ENCODE data around the gene MANSC4.
"Not testable (repeated sequence)": the region's sequence is repeated elsewhere in the genome, so short reads cannot be mapped to it uniquely, and the experiment has no call there.

MANSC4 gene

DNA sequence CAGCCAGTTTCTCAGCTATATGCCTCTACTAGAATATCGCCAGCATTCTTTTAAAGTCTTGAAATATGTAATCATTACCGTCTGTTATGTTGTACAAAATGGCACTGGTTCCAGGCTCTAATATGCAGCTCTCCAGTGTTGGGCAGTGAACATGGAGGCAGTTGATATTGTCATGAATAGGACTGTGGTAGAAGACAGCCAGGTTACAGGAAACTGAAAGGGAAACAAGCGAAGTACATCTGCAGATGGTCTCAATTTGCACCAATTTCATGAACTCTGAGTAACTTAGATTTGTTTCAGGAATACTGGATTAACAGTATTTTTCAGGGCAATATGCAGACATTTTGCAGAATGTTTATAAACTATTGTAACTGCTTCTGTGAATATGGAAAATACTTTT, 13.4 kb downstream of the MANSC4 start:
- Histone ChIP-seq H3K4me3 (ENCODE audit: low read length) (no peak overlapping the region), H3K4me1 (ENCODE audit: insufficient read depth, low read length) (no peaks in the 10 kb centered on the region), H3K27me3 (ENCODE audit: insufficient read depth, low read length) (no peaks in the 10 kb centered on the region), H2AFZ (ENCODE audit: low read depth, low read length) (no peak overlapping the region), H3K36me3 (ENCODE audit: insufficient read depth, low read length) (no peaks in the 10 kb centered on the region), H3K9me3 (ENCODE audit: low read length) (no peaks in the 10 kb centered on the region)

DNA sequence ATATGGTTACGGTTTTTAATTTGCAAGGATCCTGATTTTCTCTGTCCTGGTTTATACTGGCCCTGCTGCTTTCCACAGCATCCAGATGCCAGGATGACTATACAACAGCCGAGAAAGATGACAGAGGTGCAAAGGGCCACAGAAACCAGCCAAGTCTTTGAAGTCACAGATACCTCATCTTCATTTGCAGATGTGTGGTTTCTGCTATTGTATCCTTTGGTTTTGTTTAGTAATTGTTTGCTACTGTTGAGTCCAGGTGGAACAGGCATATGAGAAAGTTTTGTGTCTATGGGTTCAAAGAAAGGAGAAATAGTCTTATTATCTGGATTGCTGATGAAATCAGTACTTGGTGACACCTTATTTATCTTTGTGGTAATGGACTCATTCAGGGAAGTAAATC, 17.3 kb downstream of the MANSC4 start:
- H3K9me3 ChIP-seq (ENCODE audit: low read length): no peaks in the 10 kb centered on the region
- H3K4me1 ChIP-seq (ENCODE audit: insufficient read depth, low read length): no peaks in the 10 kb centered on the region
- no peaks in the 10 kb centered on the region for H3K36me3 ChIP-seq (ENCODE audit: insufficient read depth, low read length)
- no peak overlapping the region for H2AFZ ChIP-seq (ENCODE audit: low read depth, low read length)
- H3K4me3 ChIP-seq (ENCODE audit: low read length): no peak overlapping the region
- no peaks in the 10 kb centered on the region for H3K27me3 ChIP-seq (ENCODE audit: insufficient read depth, low read length)

DNA sequence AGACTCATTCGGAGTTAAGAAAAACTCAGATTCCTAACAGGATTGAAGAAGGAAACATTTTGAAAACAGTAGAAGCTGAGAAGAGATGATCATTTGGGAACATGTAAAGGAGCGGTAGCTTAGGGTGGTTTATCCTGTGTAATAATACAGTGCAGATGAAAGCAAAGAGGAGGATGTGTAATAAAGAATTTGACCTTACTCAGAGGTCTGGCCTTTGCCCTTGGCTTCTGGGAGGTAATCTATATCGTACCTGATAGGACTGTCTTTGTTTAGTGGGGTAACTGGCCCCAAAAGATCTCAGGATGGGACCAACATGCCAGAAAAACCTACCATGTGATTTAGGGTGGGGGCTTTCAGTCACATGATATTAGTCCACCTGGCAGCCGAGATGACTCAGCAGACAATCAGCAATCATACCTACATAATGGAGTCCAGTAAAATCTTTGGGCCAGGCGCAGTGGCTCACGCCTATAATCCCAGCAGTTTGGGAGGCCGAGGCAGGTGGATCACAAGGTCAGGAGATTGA, 23.3 kb downstream of the MANSC4 start:
- Histone ChIP-seq H3K4me3 (ENCODE audit: low read length) (no peak overlapping the region), H2AFZ (ENCODE audit: low read depth, low read length) (no peak overlapping the region), H3K27me3 (ENCODE audit: insufficient read depth, low read length) (no peaks in the 10 kb centered on the region), H3K36me3 (ENCODE audit: insufficient read depth, low read length) (peaks cover 17% of the 10 kb centered on the region), H3K9me3 (ENCODE audit: low read length) (peaks cover under 1% of the 10 kb centered on the region), H3K4me1 (ENCODE audit: insufficient read depth, low read length) (no peaks in the 10 kb centered on the region)

DNA sequence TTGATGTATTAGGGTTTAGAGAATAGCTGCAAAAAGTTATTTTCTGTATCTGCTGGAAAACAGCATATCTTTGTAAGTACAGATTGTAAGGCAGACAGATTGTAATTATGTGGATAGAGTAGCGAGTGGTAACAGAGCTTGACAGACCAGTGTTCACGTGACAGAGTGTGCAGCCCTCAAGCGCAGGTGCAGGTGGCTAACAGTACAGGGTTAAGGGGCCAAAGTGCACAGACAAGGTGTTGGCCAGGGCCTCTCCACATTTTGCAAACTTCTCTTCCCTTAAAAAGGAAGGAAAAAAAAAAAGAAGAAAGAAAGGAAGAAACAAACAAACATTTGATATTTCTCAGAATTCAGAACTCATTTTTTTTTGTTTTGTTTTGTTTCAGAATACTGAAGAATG, 25.2 kb downstream of the MANSC4 start:
- H3K36me3 ChIP-seq (ENCODE audit: insufficient read depth, low read length): peaks cover 24% of the 10 kb centered on the region
- H2AFZ ChIP-seq (ENCODE audit: low read depth, low read length): no peak overlapping the region
- H3K4me3 ChIP-seq (ENCODE audit: low read length): no peak overlapping the region
- peaks cover 5% of the 10 kb centered on the region for H3K9me3 ChIP-seq (ENCODE audit: low read length)
- H3K27me3 ChIP-seq (ENCODE audit: insufficient read depth, low read length): no peaks in the 10 kb centered on the region
- no peaks in the 10 kb centered on the region for H3K4me1 ChIP-seq (ENCODE audit: insufficient read depth, low read length)

GRCh38 chr12:27751386-27752047, 28.5 kb downstream of the MANSC4 start:
- Histone ChIP-seq H3K36me3 (ENCODE audit: insufficient read depth, low read length) (peaks cover 22% of the 10 kb centered on the region), H3K27me3 (ENCODE audit: insufficient read depth, low read length) (no peaks in the 10 kb centered on the region), H2AFZ (ENCODE audit: low read depth, low read length) (no peak overlapping the region), H3K4me3 (ENCODE audit: low read length) (no peak overlapping the region), H3K9me3 (ENCODE audit: low read length) (peaks cover 5% of the 10 kb centered on the region), H3K4me1 (ENCODE audit: insufficient read depth, low read length) (no peaks in the 10 kb centered on the region)

DNA sequence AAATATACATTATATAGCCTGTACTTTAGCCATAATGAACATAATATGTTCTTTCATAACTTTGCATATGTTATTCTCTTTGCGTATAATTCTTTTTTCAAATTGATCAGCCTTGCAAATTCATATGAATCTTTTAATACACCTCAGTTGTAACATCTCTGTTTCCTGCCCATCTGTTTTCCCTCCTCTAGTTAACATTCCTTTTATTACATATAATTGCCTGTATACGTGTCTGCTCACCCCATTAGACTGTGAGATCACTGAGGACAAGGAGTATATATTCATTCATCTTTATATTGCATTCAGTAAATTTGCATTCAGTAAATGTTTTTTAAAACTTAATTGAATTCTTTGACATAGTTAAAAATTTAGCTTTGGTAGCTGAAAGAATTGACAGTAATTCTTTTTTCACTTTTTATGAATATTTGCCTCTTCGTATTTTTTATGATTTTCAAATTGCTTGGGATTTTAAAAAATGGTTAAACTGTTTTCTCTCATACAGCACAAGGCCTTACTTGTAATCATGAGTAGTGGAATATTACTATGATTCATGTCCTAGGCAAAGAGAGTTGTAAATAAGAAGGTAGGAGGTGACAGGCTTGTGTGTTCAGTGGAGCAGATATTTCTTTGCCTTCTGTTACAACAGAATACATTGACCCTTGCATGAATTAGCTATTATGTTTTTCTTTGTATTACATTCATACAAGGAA, 32.8 kb downstream of the MANSC4 start:
- Histone ChIP-seq H3K4me3 (ENCODE audit: low read length) (no peak overlapping the region), H2AFZ (ENCODE audit: low read depth, low read length) (no peak overlapping the region), H3K27me3 (ENCODE audit: insufficient read depth, low read length) (no peaks in the 10 kb centered on the region), H3K9me3 (ENCODE audit: low read length) (peaks cover 5% of the 10 kb centered on the region), H3K36me3 (ENCODE audit: insufficient read depth, low read length) (peaks cover 23% of the 10 kb centered on the region), H3K4me1 (ENCODE audit: insufficient read depth, low read length) (no peaks in the 10 kb centered on the region)

GRCh38 chr12:27745734-27746133, 34.3 kb downstream of the MANSC4 start:
- peaks cover 22% of the 10 kb centered on the region for H3K36me3 ChIP-seq (ENCODE audit: insufficient read depth, low read length)
- H2AFZ ChIP-seq (ENCODE audit: low read depth, low read length); H3K9me3 ChIP-seq (ENCODE audit: low read length); H3K4me3 ChIP-seq (ENCODE audit: low read length); H3K27me3 ChIP-seq (ENCODE audit: insufficient read depth, low read length); H3K4me1 ChIP-seq (ENCODE audit: insufficient read depth, low read length): not testable (repeated sequence)

DNA sequence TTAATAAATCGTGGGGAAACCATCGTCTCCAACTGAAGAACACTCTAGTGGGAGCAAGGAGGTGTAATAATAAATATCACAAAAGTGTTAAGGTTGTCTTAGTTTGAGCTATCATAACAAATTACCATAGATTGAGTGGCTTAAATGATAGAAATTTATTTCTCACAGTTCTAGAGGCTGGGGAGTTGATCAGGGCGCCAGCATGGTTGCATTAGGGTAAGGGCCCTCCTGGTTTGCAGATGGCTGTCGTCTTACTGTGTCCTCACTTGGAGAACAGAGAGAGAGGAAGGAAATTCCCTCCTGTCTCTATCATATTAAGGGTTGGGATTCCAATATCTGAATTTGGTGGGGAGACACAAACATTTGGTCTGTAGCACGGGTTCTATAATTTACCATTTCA, 36.4 kb downstream of the MANSC4 start:
- Histone ChIP-seq H3K9me3 (ENCODE audit: low read length) (no peaks in the 10 kb centered on the region), H3K4me3 (ENCODE audit: low read length) (no peak overlapping the region), H3K36me3 (ENCODE audit: insufficient read depth, low read length) (peaks cover 35% of the 10 kb centered on the region), H3K27me3 (ENCODE audit: insufficient read depth, low read length) (no peaks in the 10 kb centered on the region), H2AFZ (ENCODE audit: low read depth, low read length) (no peak overlapping the region), H3K4me1 (ENCODE audit: insufficient read depth, low read length) (no peaks in the 10 kb centered on the region)

DNA sequence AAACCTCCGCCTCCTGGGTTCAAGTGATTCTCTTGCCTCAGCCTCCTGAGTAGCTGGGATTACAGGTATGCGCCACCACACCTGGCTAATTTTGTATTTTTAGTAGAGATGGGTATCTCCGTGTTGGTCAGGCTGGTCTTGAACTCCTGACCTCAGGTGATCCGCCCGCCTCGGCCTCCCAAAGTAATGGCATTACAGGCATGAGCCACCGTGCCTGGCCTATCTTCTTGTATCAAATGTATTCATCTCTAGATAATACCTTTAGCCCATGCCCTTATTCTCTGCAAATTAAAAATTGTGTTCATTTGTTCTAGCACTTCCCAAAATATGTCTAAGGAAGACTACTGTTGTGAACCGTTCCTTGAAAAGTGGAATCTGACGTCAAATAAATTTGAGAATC, 45.7 kb downstream of the MANSC4 start:
- not testable (repeated sequence) for H3K4me3 ChIP-seq (ENCODE audit: low read length); H2AFZ ChIP-seq (ENCODE audit: low read depth, low read length); H3K9me3 ChIP-seq (ENCODE audit: low read length); H3K27me3 ChIP-seq (ENCODE audit: insufficient read depth, low read length); H3K4me1 ChIP-seq (ENCODE audit: insufficient read depth, low read length)
- peaks cover 44% of the 10 kb centered on the region for H3K36me3 ChIP-seq (ENCODE audit: insufficient read depth, low read length)

DNA sequence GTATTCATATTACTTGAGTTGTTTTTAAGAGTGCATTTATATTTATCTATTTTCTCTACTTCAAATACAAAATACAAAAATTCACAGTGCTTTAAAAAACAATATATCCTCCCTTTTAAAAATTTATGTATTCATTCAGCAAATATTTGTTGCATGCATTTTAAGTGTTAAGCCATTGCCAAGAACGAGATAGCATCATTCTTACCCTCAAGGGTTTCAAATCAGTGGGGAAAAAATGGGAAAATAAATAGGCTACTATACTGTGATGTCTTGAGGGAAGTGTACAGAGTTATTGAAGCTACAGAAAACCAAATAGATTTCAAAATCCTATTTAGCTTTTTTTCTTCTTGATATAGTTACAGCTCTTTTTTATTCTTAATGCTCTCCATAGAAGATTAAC, 46.2 kb downstream of the MANSC4 start:
- no peaks in the 10 kb centered on the region for H3K9me3 ChIP-seq (ENCODE audit: low read length)
- H3K36me3 ChIP-seq (ENCODE audit: insufficient read depth, low read length): peaks cover 43% of the 10 kb centered on the region
- no peak overlapping the region for H3K4me3 ChIP-seq (ENCODE audit: low read length)
- no peak overlapping the region for H2AFZ ChIP-seq (ENCODE audit: low read depth, low read length)
- H3K4me1 ChIP-seq (ENCODE audit: insufficient read depth, low read length): no peaks in the 10 kb centered on the region
- no peaks in the 10 kb centered on the region for H3K27me3 ChIP-seq (ENCODE audit: insufficient read depth, low read length)

- Histone ChIP-seq H3K27me3 (ENCODE audit: insufficient read depth, low read length) (no peaks in the 10 kb centered on the region), H3K36me3 (ENCODE audit: insufficient read depth, low read length) (peaks cover 38% of the 10 kb centered on the region), H3K4me3 (ENCODE audit: low read length) (no peak overlapping the region), H3K4me1 (ENCODE audit: insufficient read depth, low read length) (no peaks in the 10 kb centered on the region), H3K9me3 (ENCODE audit: low read length) (no peaks in the 10 kb centered on the region), H2AFZ (ENCODE audit: low read depth, low read length) (no peak overlapping the region)
These were observed 46.9 kb downstream of the MANSC4 start for GRCh38 chr12:27733052-27733656.

DNA sequence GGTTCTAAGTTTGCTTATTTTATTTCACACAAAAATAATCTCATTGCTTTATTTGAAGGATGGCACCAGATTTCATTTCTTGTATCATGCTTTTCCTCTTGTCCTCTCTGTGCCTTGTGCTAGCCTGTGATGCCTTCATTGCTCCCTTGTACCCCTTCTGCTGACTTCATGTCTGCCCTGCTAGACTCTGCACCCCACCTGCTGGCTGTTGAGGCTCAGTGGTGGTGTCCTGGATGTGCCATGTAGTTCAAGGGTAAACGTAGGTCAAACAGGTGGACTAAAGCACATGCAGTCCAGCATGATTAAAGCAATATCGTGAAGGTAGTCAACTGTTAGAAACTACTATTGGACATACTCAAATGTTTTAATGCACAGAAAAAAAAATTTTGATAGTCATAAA, 47.8 kb downstream of the MANSC4 start:
- Histone ChIP-seq H3K27me3 (ENCODE audit: insufficient read depth, low read length) (no peaks in the 10 kb centered on the region), H3K36me3 (ENCODE audit: insufficient read depth, low read length) (peaks cover 37% of the 10 kb centered on the region), H3K4me3 (ENCODE audit: low read length) (no peak overlapping the region), H2AFZ (ENCODE audit: low read depth, low read length) (no peak overlapping the region), H3K4me1 (ENCODE audit: insufficient read depth, low read length) (no peaks in the 10 kb centered on the region), H3K9me3 (ENCODE audit: low read length) (no peaks in the 10 kb centered on the region)

- H3K9me3 ChIP-seq (ENCODE audit: low read length): no peaks in the 10 kb centered on the region
- peaks cover 38% of the 10 kb centered on the region for H3K36me3 ChIP-seq (ENCODE audit: insufficient read depth, low read length)
- no peak overlapping the region for H3K4me3 ChIP-seq (ENCODE audit: low read length)
- H3K4me1 ChIP-seq (ENCODE audit: insufficient read depth, low read length): no peaks in the 10 kb centered on the region
- no peaks in the 10 kb centered on the region for H3K27me3 ChIP-seq (ENCODE audit: insufficient read depth, low read length)
- H2AFZ ChIP-seq (ENCODE audit: low read depth, low read length): no peak overlapping the region
These were observed 49.9 kb downstream of the MANSC4 start for GRCh38 chr12:27730097-27730588.
